GM12878 (cell line): ENCODE measurements around the gene TMEM150C. TPM values are rescaled to one million over a fixed set of nuclear protein-coding genes. Genes with fewer than 3 reads are reported as not detected.

ENCODE experiments used
- ATAC-seq: fragments of 200-7000 bp; cut with Tn5 transposase; 3 replicates; pipeline ENCODE4 v1.9.1; 2020; ENCODE audit warnings: mild to moderate bottlenecking, moderate library complexity
- BruUV-seq: library from RNA; stranded (reverse); fragments of 400-500 nt; replicated peaks from 2 replicates; lab custom pipeline; 2021; lab: Mats Ljungman, UMichigan
- CTCF ChIA-PET: fragments of 300-600 bp; sonication (Branson Sonifier 250); formaldehyde crosslinking; extraction: SDS; loops from one replicate; lab custom pipeline; 2021; ENCODE audit warnings: inconsistent platforms; lab: Yijun Ruan, JAX
- POLR2A ChIA-PET: fragments of 350-600 bp; formaldehyde crosslinking; extraction: SDS; loops from one replicate; lab custom pipeline; 2021; ENCODE audit warnings: inconsistent platforms; lab: Charles Lee
- RAD21 ChIA-PET: fragments of 300-600 bp; sonication (Branson Sonifier 250); formaldehyde crosslinking; loops from one replicate; lab custom pipeline; 2023; ENCODE audit warnings: antibody characterized with exemption; ENCODE audit not compliant: unreplicated experiment; lab: Charles Lee
- SMC1A ChIA-PET: fragments of 300-600 bp; sonication (Branson Sonifier 250); formaldehyde crosslinking; loops from one replicate; lab custom pipeline; 2023; ENCODE audit not compliant: unreplicated experiment, uncharacterized antibody; lab: Charles Lee
- DNase-seq: peaks from one replicate; pipeline ENCODE4 v3.0.0-alpha.2; 2011; ENCODE audit warnings: low read depth, low spot score
- FAIRE-seq: peaks from 3 replicates; lab custom pipeline; 2011; peaks lifted over from hg19 to GRCh38; lab: Jason Lieb, UNC
- H2AFZ ChIP-seq: 2 replicates; pipeline ENCODE4 v1.6.0; 2011; ENCODE audit warnings: low read depth, low read length, control low read depth; ENCODE audit not compliant: control insufficient read depth
- H3K27ac ChIP-seq: 2 replicates; pipeline ENCODE4 v1.5.1; 2011; ENCODE audit warnings: control low read depth; ENCODE audit not compliant: control insufficient read depth, insufficient read depth
- H3K27me3 ChIP-seq, 2 experiments: replicated peaks in 1 of 2; 2 replicates each; pipeline versions ENCODE4 v1.6.0 to v1.6.1; 2011; ENCODE audit warnings: low read length in 1 of 2; ENCODE audit not compliant: control insufficient read depth in 2 of 2, insufficient read depth in 2 of 2
- H3K36me3 ChIP-seq, 2 experiments: 2 replicates each; pipeline ENCODE4 v1.5.1; 2011; ENCODE audit warnings: low read length in 1 of 2; ENCODE audit not compliant: control insufficient read depth in 2 of 2, insufficient read depth in 2 of 2
- H3K4me1 ChIP-seq: 2 replicates; pipeline ENCODE4 v1.6.1; 2011; ENCODE audit warnings: mild to moderate bottlenecking, low read length, moderate library complexity, mixed read lengths; ENCODE audit not compliant: control insufficient read depth, insufficient read depth
- H3K4me2 ChIP-seq: 2 replicates; pipeline ENCODE4 v1.6.0; 2011; ENCODE audit warnings: control low read depth; ENCODE audit not compliant: control insufficient read depth, insufficient read depth
- H3K4me3 ChIP-seq: fragments of 200-600 bp; sonication (generic); 2 replicates; pipeline ENCODE4 v1.5.1; 2016
- H3K79me2 ChIP-seq: 2 replicates; pipeline ENCODE4 v1.6.0; 2011; ENCODE audit warnings: low read length; ENCODE audit not compliant: control insufficient read depth, insufficient read depth
- H3K9ac ChIP-seq: 2 replicates; pipeline ENCODE4 v1.8.0; 2011; ENCODE audit warnings: low read length, control low read depth, mixed read lengths; ENCODE audit not compliant: control insufficient read depth, insufficient read depth
- H3K9me3 ChIP-seq: replicated peaks from 3 replicates; pipeline ENCODE4 v1.5.1; 2011; ENCODE audit warnings: mild to moderate bottlenecking, low read length; ENCODE audit not compliant: control insufficient read depth, insufficient read depth
- H4K20me1 ChIP-seq: 2 replicates; pipeline ENCODE4 v1.6.0; 2011; ENCODE audit not compliant: control insufficient read depth, insufficient read depth
- BACH1 ChIP-seq: fragments of 450-650 bp; IDR thresholded peaks from 2 replicates; pipeline ENCODE4 v1.6.1; 2017; ENCODE audit warnings: mild to moderate bottlenecking, borderline replicate concordance
- BCL11A ChIP-seq: IDR thresholded peaks from 2 replicates; pipeline ENCODE4 v1.6.1; 2011; ENCODE audit warnings: low read depth, low read length
- BHLHE40 ChIP-seq, 2 experiments: fragments of 450-650 bp in 1 of 2; IDR thresholded peaks; 2 replicates each; pipeline ENCODE4 v1.6.1; 2011 to 2017; ENCODE audit warnings: low read depth in 2 of 2, borderline replicate concordance in 1 of 2, improper control_type of control experiment in 1 of 2, low read length in 1 of 2, mild to moderate bottlenecking in 1 of 2
- BRCA1 ChIP-seq: IDR thresholded peaks from 2 replicates; pipeline ENCODE4 v1.6.1; 2011; ENCODE audit warnings: low read depth, low read length, improper control_type of control experiment
- CHD2 ChIP-seq: IDR thresholded peaks from 2 replicates; pipeline ENCODE4 v1.6.1; 2011; ENCODE audit warnings: low read depth, low read length, improper control_type of control experiment, borderline replicate concordance
- KLF5 ChIP-seq: fragments of 450-650 bp; IDR thresholded peaks from 2 replicates; pipeline ENCODE4 v1.6.1; 2014; ENCODE audit warnings: mild to moderate bottlenecking; ENCODE audit not compliant: partially characterized antibody
- RFX5 ChIP-seq: IDR thresholded peaks from 2 replicates; pipeline ENCODE4 v1.6.1; 2011; ENCODE audit warnings: low read depth, low read length, improper control_type of control experiment
- SMC3 ChIP-seq: IDR thresholded peaks from 2 replicates; pipeline ENCODE4 v1.6.1; 2011; ENCODE audit warnings: low read length, improper control_type of control experiment, borderline replicate concordance
- SREBF1 ChIP-seq: IDR thresholded peaks from 2 replicates; pipeline ENCODE4 v1.6.1; 2012; ENCODE audit warnings: mild to moderate bottlenecking, low read length
- SUZ12 ChIP-seq: fragments of 200-600 bp; sonication (generic); IDR thresholded peaks from one replicate; pipeline ENCODE4 v1.6.1; 2018; ENCODE audit warnings: antibody characterized with exemption, mild to moderate bottlenecking; ENCODE audit not compliant: unreplicated experiment
- TARDBP ChIP-seq: IDR thresholded peaks from 2 replicates; pipeline ENCODE4 v1.6.1; 2016; ENCODE audit warnings: borderline replicate concordance
- ZBED1 ChIP-seq: IDR thresholded peaks from 2 replicates; pipeline ENCODE4 v1.6.1; 2016; ENCODE audit warnings: borderline replicate concordance
- ZNF24 ChIP-seq: fragments of 450-650 bp; IDR thresholded peaks from 2 replicates; pipeline ENCODE4 v1.6.1; 2017; ENCODE audit warnings: antibody characterized with exemption, mild to moderate bottlenecking
- ZNF274 ChIP-seq: IDR thresholded peaks from one replicate; pipeline ENCODE4 v1.8.0; 2011; ENCODE audit not compliant: insufficient read length, insufficient read depth
- WGBS: methylation state at CpG from one replicate; pipeline ENCODE4 v1.1.6; 2016; ENCODE audit warnings: low lambda C conversion rate; ENCODE audit not compliant: insufficient replicate concordance, insufficient coverage; ENCODE audit errors: missing lambda C conversion rate; 5-methylcytosine and 5-hydroxymethylcytosine counted together
- in situ Hi-C: fragments of 300-500 bp; cut with MboI; formaldehyde crosslinking; loops from 9 replicates; pipeline ENCODE4 v1.14.3; 2018; ENCODE audit warnings: mixed read lengths
- intact Hi-C: fragments of 100-400 bp; cut with micrococcal nuclease; formaldehyde crosslinking; loops from one replicate; pipeline ENCODE4 v1.14.2; 2022; ENCODE audit not compliant: unreplicated experiment
- polyA plus RNA-seq, 11 experiments: library from polyadenylated mRNA; depleted of rRNA in 4 of 11; unstranded in 6 of 11; stranded (reverse) in 5 of 11; fragments of >200 nt; fragmentation: Nextera tagmentation in 4 of 11; fragmentation: Illumina TruSeq in 1 of 11; extraction: Ambion mirVana in 4 of 11; extraction: Trizol in 1 of 11; gene quantifications; 1 replicate in 1 of 11; 2 replicates in 10 of 11; pipeline versions ENCODE4 v1.2.1 to v1.2.3, GENCODE V29; 2011 to 2016; ENCODE audit warnings: inconsistent platforms in 2 of 11, missing spikeins in 2 of 11, low read depth in 1 of 11
- total RNA-seq, 4 experiments: library from RNA; depleted of rRNA in 3 of 4; stranded (reverse); fragments of >200 nt in 3 of 4; fragmentation: Illumina TruSeq in 1 of 4; extraction: Trizol in 1 of 4; gene quantifications; 2 replicates each; pipeline versions ENCODE4 v1.2.1 to v1.2.3, GENCODE V29; 2013 to 2021
- TF ChIP-seq, protein P1 (sequence below): IDR thresholded peaks from 2 replicates; pipeline ENCODE4 v1.6.1; 2011; ENCODE audit warnings: borderline replicate concordance, low read depth, mild to moderate bottlenecking, moderate library complexity, mixed read lengths, low read length; ENCODE audit not compliant: insufficient read depth; ENCODE audit errors: extremely low read length
- TF ChIP-seq, protein P2 (sequence below): IDR thresholded peaks from 2 replicates; pipeline ENCODE4 v1.6.1; 2012; ENCODE audit warnings: low read depth, low read length, improper control_type of control experiment
- TF ChIP-seq, protein P3 (sequence below): fragments of 450-650 bp; IDR thresholded peaks from 2 replicates; pipeline ENCODE4 v1.6.1; 2017; ENCODE audit warnings: low read depth, mild to moderate bottlenecking, moderate library complexity
- TF ChIP-seq, protein P4 (sequence below): fragments of 450-650 bp; IDR thresholded peaks from 2 replicates; pipeline ENCODE4 v1.6.1; 2017; ENCODE audit warnings: antibody characterized with exemption, mild to moderate bottlenecking, moderate library complexity
- TF ChIP-seq, protein P5 (sequence below): IDR thresholded peaks from 2 replicates; pipeline ENCODE4 v1.6.1; 2011; ENCODE audit warnings: mild to moderate bottlenecking, low read depth, low read length, moderate library complexity; ENCODE audit not compliant: insufficient replicate concordance

Gene TMEM150C
- total and polyA plus RNA-seq, 10 of the 15 experiments (the other 5 are each of a cell fraction or from before 2014, with no cell fraction given), result 0.04 to 0.78 (median 0.13) TPM; not detected in 2

DNA sequence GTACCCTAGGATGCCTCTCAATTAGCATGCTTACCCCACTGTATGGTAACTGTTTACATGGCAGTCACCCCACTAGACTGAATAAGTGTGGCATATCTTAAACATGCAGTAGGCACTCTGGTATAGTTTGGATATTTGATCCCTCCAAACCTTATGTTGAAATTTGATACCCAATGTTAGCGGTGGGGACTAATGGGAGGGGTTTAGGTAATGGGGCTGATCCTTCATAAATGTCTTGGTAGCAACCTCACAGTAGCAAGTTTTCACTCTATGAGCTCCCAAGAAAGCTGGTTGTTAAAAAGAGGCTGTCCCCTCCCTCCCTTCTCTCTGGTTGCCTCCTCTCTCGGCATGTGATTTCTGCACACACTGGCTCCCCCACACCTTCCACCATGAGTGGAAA is 10.1 kb downstream of the TMEM150C start:
- ChIA-PET SMC1A (no interaction called here), RAD21 (no interaction called here), CTCF (no interaction called here), POLR2A (no interaction called here)
- FAIRE-seq (no peak), ATAC-seq (no peak), DNase-seq (no peak)
- BruUV-seq, result no TSS peak
- Histone ChIP-seq H3K27ac (no peak overlapping the region), H3K36me3 (no peaks in the 10 kb centered on the region), H3K27me3 (no peaks in the 10 kb centered on the region; a peak in 1 of 4 replicates), H2AFZ (no peak overlapping the region), H3K9me3 (no peaks in the 10 kb centered on the region), H3K79me2 (no peaks in the 10 kb centered on the region), H3K4me3 (no peak overlapping the region), H3K4me1 (no peaks in the 10 kb centered on the region), H3K4me2 (no peak overlapping the region), H4K20me1 (no peaks in the 10 kb centered on the region), H3K9ac (no peak overlapping the region)
- intact Hi-C loops (no loop called here), in situ Hi-C loops (no loop called here)
- WGBS, result 43% methylated on average over 2 of the region's 2 CpGs
- TF ChIP-seq BHLHE40 (IDR thresholded peaks at IDR 0.05; ENCODE audit: borderline replicate concordance in 1 of 2, low read depth in 2 of 2, low read length in 1 of 2) (no peak), SMC3 (no peak), SUZ12 (no peak), ZNF274 (no peak), BRCA1 (no peak), ZBED1 (no peak), CHD2 (no peak), BACH1 (no peak), SREBF1 (no peak), KLF5 (no peak), BCL11A (no peak), RFX5 (no peak), ZNF24 (no peak), TARDBP (no peak)
- TF ChIP-seq, protein P1, sequence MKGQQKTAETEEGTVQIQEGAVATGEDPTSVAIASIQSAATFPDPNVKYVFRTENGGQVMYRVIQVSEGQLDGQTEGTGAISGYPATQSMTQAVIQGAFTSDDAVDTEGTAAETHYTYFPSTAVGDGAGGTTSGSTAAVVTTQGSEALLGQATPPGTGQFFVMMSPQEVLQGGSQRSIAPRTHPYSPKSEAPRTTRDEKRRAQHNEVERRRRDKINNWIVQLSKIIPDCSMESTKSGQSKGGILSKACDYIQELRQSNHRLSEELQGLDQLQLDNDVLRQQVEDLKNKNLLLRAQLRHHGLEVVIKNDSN, result no peak
- TF ChIP-seq, protein P2, sequence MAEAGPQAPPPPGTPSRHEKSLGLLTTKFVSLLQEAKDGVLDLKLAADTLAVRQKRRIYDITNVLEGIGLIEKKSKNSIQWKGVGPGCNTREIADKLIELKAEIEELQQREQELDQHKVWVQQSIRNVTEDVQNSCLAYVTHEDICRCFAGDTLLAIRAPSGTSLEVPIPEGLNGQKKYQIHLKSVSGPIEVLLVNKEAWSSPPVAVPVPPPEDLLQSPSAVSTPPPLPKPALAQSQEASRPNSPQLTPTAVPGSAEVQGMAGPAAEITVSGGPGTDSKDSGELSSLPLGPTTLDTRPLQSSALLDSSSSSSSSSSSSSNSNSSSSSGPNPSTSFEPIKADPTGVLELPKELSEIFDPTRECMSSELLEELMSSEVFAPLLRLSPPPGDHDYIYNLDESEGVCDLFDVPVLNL, result no peak
- TF ChIP-seq, protein P3, sequence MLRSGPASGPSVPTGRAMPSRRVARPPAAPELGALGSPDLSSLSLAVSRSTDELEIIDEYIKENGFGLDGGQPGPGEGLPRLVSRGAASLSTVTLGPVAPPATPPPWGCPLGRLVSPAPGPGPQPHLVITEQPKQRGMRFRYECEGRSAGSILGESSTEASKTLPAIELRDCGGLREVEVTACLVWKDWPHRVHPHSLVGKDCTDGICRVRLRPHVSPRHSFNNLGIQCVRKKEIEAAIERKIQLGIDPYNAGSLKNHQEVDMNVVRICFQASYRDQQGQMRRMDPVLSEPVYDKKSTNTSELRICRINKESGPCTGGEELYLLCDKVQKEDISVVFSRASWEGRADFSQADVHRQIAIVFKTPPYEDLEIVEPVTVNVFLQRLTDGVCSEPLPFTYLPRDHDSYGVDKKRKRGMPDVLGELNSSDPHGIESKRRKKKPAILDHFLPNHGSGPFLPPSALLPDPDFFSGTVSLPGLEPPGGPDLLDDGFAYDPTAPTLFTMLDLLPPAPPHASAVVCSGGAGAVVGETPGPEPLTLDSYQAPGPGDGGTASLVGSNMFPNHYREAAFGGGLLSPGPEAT, result no peak
- TF ChIP-seq, protein P4, sequence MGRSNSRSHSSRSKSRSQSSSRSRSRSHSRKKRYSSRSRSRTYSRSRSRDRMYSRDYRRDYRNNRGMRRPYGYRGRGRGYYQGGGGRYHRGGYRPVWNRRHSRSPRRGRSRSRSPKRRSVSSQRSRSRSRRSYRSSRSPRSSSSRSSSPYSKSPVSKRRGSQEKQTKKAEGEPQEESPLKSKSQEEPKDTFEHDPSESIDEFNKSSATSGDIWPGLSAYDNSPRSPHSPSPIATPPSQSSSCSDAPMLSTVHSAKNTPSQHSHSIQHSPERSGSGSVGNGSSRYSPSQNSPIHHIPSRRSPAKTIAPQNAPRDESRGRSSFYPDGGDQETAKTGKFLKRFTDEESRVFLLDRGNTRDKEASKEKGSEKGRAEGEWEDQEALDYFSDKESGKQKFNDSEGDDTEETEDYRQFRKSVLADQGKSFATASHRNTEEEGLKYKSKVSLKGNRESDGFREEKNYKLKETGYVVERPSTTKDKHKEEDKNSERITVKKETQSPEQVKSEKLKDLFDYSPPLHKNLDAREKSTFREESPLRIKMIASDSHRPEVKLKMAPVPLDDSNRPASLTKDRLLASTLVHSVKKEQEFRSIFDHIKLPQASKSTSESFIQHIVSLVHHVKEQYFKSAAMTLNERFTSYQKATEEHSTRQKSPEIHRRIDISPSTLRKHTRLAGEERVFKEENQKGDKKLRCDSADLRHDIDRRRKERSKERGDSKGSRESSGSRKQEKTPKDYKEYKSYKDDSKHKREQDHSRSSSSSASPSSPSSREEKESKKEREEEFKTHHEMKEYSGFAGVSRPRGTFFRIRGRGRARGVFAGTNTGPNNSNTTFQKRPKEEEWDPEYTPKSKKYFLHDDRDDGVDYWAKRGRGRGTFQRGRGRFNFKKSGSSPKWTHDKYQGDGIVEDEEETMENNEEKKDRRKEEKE, result no peak
- TF ChIP-seq, protein P5, sequence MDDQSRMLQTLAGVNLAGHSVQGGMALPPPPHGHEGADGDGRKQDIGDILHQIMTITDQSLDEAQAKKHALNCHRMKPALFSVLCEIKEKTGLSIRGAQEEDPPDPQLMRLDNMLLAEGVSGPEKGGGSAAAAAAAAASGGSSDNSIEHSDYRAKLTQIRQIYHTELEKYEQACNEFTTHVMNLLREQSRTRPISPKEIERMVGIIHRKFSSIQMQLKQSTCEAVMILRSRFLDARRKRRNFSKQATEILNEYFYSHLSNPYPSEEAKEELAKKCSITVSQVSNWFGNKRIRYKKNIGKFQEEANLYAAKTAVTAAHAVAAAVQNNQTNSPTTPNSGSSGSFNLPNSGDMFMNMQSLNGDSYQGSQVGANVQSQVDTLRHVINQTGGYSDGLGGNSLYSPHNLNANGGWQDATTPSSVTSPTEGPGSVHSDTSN, result no peak
- TF ChIP-seq, all 136 proteins: peak for 0
